ENCODE measurements around the gene MYOG. TPM values are rescaled to one million over a fixed set of nuclear protein-coding genes. Genes with fewer than 3 reads are reported as not detected.

MYOG gene
- polyA plus RNA-seq, 1 experiment, result not detected

GRCh38 chr1:203049576-203050180 is 36.1 kb downstream of the MYOG start:
- CTCF ChIA-PET, result interaction anchor here (7.0 to 19.9 kb wide), 2 partner anchors 10 to 220 kb away, joined by 39 to 340 read pairs; no protein-coding TSS in a partner anchor
- Histone ChIP-seq H3K27ac (ENCODE audit: low read depth, low read length) (no peak overlapping the region), H3K27me3 (ENCODE audit: control insufficient read depth, insufficient read depth, low read length) (peaks cover 18% of the 10 kb centered on the region), H3K9me3 (ENCODE audit: control insufficient read depth, insufficient read depth, low read length) (no peaks in the 10 kb centered on the region), H3K4me3 (ENCODE audit: low read depth, low read length) (no peak overlapping the region)
- DNase-seq (ENCODE audit: low read depth, low spot score), result no peak
- POLR2A ChIA-PET, result no interaction called here
- no peak for TF ChIP-seq CTCF (IDR thresholded peaks at IDR 0.05; ENCODE audit: low read depth, low read length)

GRCh38 chr1:203049077-203049476 is 36.7 kb downstream of the MYOG start:
- TF ChIP-seq CTCF (IDR thresholded peaks at IDR 0.05; ENCODE audit: low read depth, low read length), result no peak
- no peak for DNase-seq (ENCODE audit: low read depth, low spot score)
- Histone ChIP-seq H3K9me3 (ENCODE audit: control insufficient read depth, insufficient read depth, low read length) (no peaks in the 10 kb centered on the region), H3K4me3 (ENCODE audit: low read depth, low read length) (no peak overlapping the region), H3K27me3 (ENCODE audit: control insufficient read depth, insufficient read depth, low read length) (peaks cover 18% of the 10 kb centered on the region), H3K27ac (ENCODE audit: low read depth, low read length) (no peak overlapping the region)
- ChIA-PET POLR2A (no interaction called here), CTCF (interaction anchor here (7.0 to 19.9 kb wide), 2 partner anchors 9 to 221 kb away, joined by 39 to 340 read pairs; no protein-coding TSS in a partner anchor)

GRCh38 chr1:203048555-203049051 is 37.2 kb downstream of the MYOG start:
- ChIA-PET POLR2A (interaction anchor here (0.6 kb wide), 1 partner anchor 216 kb away, joined by 5 read pairs; no protein-coding TSS in a partner anchor), CTCF (interaction anchor here (0.6 to 19.9 kb wide), 4 partner anchors 9 to 221 kb away, joined by 3 to 340 read pairs (median 22); no protein-coding TSS in a partner anchor)
- no peaks in the 10 kb centered on the region for H3K9me3 ChIP-seq (ENCODE audit: control insufficient read depth, insufficient read depth, low read length)
- no peak for DNase-seq (ENCODE audit: low read depth, low spot score)
- no peak for TF ChIP-seq CTCF (IDR thresholded peaks at IDR 0.05; ENCODE audit: low read depth, low read length)
- H3K4me3 ChIP-seq (ENCODE audit: low read depth, low read length), result no peak overlapping the region
- peaks cover 17% of the 10 kb centered on the region for H3K27me3 ChIP-seq (ENCODE audit: control insufficient read depth, insufficient read depth, low read length)
- H3K27ac ChIP-seq (ENCODE audit: low read depth, low read length), result no peak overlapping the region

DNA sequence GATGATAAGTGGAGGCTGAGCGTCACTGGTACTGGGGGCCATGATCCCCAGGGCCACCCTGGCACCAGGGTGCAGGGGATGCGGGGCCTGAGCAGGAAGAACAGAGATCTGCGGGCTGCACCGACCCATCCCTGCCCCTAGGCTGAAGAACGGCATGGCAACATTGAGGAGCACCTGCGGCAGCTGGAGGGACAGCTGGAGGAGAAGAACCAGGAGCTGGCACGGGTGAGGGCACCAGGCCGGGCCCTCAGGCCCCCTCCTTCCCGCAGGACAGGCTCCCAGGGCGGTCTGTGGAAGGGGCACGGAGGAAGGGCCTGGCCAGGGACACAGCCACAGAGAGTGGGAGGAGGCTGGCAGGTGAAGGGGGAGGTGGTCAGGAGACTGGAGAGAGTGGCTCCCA is 37.7 kb downstream of the MYOG start:
- Histone ChIP-seq H3K27ac (ENCODE audit: low read depth, low read length) (no peak overlapping the region), H3K4me3 (ENCODE audit: low read depth, low read length) (no peak overlapping the region), H3K9me3 (ENCODE audit: control insufficient read depth, insufficient read depth, low read length) (no peaks in the 10 kb centered on the region), H3K27me3 (ENCODE audit: control insufficient read depth, insufficient read depth, low read length) (peaks cover 14% of the 10 kb centered on the region)
- POLR2A ChIA-PET, result interaction anchor here (0.6 kb wide), 1 partner anchor 216 kb away, joined by 5 read pairs; no protein-coding TSS in a partner anchor
- CTCF ChIA-PET, result interaction anchor here (0.6 to 19.9 kb wide), 4 partner anchors 8 to 222 kb away, joined by 3 to 340 read pairs (median 22); no protein-coding TSS in a partner anchor
- no peak for DNase-seq (ENCODE audit: low read depth, low spot score)
- no peak for TF ChIP-seq CTCF (IDR thresholded peaks at IDR 0.05; ENCODE audit: low read depth, low read length)

DNA sequence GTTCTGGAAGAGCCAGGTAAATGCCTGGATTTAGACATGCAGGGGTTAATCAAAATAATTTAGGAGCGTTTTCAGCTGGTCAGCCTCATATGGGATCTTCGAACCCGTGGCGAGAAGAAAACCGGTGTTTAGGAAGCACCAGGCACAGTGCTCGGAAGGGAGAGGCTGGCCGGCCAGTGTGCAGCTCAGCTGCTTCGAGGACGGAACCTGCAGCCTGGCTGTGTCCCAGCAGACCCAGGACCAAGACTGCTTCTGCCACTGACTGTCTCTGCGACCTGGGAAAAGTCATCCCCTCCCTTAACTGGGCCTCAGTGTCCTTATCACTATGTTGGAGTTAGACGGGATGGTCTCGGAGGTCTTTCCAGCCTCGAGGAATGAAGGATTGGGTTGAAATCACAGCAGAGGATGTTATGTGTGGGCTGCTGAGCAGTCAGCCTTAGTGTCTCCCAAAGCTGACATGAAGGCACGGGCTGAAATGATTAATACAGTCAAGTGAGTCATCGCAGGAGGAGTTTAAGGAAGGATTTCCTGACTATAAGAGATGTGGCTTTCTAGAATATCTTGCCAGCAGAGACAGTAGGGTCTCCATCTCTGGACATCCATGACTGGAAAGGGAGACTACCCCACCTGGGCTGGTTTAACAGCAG is 38.7 kb downstream of the MYOG start:
- no peak overlapping the region for H3K27ac ChIP-seq (ENCODE audit: low read depth, low read length)
- no peak overlapping the region for H3K4me3 ChIP-seq (ENCODE audit: low read depth, low read length)
- ChIA-PET POLR2A (no interaction called here), CTCF (interaction anchor here (0.9 to 19.9 kb wide), 4 partner anchors 7 to 223 kb away, joined by 3 to 340 read pairs (median 21); no protein-coding TSS in a partner anchor)
- TF ChIP-seq CTCF (IDR thresholded peaks at IDR 0.05; ENCODE audit: low read depth, low read length), result no peak
- peak; percentile 41 for DNase-seq (ENCODE audit: low read depth, low spot score)
- H3K9me3 ChIP-seq (ENCODE audit: control insufficient read depth, insufficient read depth, low read length), result no peaks in the 10 kb centered on the region
- H3K27me3 ChIP-seq (ENCODE audit: control insufficient read depth, insufficient read depth, low read length), result peaks cover 13% of the 10 kb centered on the region

Measured in AG04450 (cell line).